C4-2B (cell line): Measurements from ENCODE around the gene MDK.

Experiments
- CTCF ChIP-seq: fragments of 450-650 bp; conservative IDR thresholded peaks from 2 replicates; pipeline ENCODE4 v1.5.1; 2017; ENCODE audit warnings: mild to moderate bottlenecking
- ZFX ChIP-seq: fragments of 450-650 bp; IDR thresholded peaks from 2 replicates; pipeline ENCODE4 v1.6.1; 2017

DNA sequence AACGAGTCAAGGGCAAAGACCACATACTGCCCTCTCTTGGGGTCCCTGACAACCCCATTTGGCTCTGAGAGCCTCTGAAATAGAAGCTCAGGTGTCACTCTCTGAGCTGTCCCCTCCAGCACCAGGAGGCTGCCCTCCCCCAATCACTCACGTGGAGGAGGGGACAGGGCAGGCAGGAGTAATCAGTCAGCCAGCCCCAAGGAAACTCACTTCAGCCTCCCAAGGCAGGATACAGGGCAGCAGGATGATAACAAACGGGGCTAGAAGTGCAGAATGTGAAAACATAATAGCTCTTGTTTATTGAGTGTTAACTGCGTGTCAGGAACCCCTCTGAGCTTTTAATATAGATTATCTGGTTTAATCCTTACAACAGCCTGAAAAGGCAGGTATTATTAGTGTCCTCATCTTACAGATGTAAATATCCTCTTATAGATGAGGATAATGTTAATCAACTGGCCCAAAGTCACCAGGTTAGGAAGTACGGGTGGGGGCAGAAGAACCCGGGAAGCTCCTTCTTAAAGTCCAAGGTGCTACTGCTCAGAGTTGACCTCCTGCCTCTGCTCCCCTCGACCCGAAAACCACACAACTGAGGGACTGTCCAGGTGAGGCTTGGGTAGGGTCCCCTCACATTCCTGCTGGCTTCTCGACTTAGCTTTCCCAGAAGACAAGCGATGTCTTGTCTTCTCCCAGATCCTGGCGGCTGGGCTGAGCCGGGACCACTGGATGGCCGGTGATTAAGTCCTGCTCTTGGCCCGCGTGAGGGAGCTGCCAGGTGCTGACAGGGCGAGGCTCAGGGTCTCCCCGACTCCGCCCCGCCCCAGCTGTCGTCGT lies 7.4 kb downstream of the MDK start:
- TF ChIP-seq CTCF (no peak), ZFX (no peak)
